ENCODE results near the gene SERGEF.
"Not testable (repeated sequence)": the region's sequence is repeated elsewhere in the genome, so short reads cannot be mapped to it uniquely, and the experiment has no call there.

SERGEF gene

DNA sequence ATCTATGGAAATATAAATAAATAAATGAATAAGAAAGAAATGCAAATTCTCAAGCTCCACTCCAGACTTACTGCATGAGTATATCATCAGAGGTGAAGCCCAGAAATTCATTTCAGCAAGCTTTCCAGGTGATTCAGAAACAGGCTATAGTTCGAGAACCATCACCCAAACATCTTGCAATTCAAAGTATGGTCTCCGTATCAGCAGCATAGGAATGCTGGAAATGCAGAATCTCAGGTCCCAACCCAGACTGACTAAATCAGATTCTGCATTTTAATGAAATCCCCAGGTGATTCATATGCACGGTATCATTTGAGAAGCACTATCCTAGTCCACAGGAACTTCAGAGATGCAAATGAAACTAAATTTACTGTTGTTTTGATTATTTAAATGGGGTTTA, 95.3 kb downstream of the SERGEF start:
- Mint-ChIP-seq H3K9me3 (no peaks in the 10 kb centered on the region), H3K4me3 (no peak overlapping the region), H3K36me3 (ENCODE audit: low read depth) (peaks cover 54% of the 10 kb centered on the region), H3K27ac (no peak overlapping the region), H3K27me3 (no peaks in the 10 kb centered on the region), H3K4me1 (ENCODE audit: low read depth) (no peaks in the 10 kb centered on the region)

DNA sequence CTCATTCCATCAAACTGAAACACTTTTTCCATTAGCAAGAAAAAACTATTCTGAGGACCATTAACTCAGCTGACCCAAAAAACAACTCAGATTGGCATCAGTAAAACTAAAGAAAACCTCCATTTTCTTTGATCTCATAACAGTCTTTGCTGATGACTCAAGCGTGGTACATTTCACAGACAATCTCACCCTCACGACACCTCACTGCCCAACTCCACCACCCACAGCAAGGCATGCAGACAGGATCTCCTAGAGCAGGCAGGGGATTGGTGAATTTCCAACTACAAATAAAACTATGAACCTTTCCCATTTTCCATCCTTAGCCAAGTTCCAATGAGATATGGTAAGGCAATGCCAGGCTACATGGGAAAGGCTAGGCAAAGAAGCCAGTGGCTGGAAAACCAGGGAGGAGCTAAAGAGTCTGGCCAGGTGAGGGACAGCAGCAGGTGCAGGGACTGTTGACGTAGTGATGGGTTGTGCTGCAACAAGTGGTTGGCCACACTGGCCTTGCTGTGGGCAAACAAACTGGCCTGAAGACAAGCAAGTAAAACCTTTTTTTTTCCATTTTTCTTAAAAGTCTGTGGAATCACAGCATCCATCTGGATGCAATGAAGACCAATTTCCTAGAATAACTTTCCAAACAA, 97.2 kb downstream of the SERGEF start:
- Mint-ChIP-seq H3K9me3 (no peaks in the 10 kb centered on the region), H3K36me3 (ENCODE audit: low read depth) (peaks cover 46% of the 10 kb centered on the region), H3K27me3 (no peaks in the 10 kb centered on the region), H3K27ac (no peak overlapping the region), H3K4me1 (ENCODE audit: low read depth) (no peaks in the 10 kb centered on the region), H3K4me3 (no peak overlapping the region)

DNA sequence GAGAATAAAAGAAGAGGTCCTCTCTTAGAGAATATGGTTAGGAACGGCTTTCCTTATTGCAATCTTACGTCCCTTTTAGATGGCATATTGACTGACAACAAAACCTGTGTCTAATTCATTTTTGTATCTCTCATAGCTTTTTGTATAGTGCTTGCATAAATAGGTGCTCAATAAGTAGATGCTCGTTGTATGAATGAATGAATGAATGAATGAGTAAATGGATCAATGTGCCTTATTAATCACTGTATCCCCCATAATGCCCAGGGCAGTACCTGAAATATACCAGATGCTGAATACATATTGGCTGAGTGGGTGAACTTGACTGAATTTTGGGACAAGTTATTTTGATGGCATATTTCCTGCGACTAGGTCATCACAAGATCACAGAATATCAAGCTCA, 97.9 kb downstream of the SERGEF start:
- Mint-ChIP-seq H3K9me3 (no peaks in the 10 kb centered on the region), H3K4me3 (no peak overlapping the region), H3K27me3 (no peaks in the 10 kb centered on the region), H3K36me3 (ENCODE audit: low read depth) (peaks cover 40% of the 10 kb centered on the region), H3K4me1 (ENCODE audit: low read depth) (no peaks in the 10 kb centered on the region), H3K27ac (no peak overlapping the region)

DNA sequence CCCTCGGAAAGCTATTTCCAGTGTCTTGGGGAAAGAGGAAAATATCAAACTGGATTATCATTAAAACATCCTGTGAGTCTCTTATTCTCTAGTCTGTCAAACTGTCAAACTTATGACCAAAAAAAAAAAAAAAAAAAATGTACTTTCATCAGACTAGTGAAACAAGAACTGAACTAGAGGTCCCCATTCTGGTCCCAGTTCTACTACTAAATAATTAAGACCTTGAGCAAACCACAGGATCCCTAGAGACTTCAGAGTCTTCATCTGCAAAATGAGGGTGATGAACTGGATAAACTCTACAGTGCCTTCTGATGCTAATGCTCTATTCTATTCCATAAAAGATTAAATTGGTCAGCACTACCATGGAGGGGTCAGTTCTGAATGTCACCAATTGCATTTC, 105.8 kb downstream of the SERGEF start:
- Mint-ChIP-seq H3K36me3 (ENCODE audit: low read depth) (peaks cover 9% of the 10 kb centered on the region), H3K27ac (no peak overlapping the region), H3K4me3 (no peak overlapping the region), H3K4me1 (ENCODE audit: low read depth) (no peaks in the 10 kb centered on the region), H3K27me3 (no peaks in the 10 kb centered on the region), H3K9me3 (no peaks in the 10 kb centered on the region)

DNA sequence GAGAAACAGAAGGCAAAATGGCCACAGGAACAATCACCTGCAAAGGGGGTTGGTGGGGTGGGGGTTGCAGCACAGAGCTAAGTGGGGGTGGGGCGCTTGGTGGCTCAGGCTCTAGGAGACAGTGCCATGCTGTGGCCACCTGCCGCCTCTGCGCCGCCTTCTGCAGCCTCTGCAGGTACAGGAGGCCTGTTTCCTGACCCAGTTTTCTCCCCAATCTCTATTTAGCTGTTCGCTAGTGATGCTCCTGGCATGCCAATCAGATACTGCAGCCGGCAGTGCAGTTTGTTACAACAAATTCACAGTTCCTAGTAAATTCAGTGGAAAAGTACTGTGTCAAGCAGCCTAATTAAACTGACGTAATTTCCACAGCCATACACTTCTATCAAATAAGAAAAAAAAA, 106.4 kb downstream of the SERGEF start:
- no peaks in the 10 kb centered on the region for H3K27me3 Mint-ChIP-seq
- no peak overlapping the region for H3K4me3 Mint-ChIP-seq

DNA sequence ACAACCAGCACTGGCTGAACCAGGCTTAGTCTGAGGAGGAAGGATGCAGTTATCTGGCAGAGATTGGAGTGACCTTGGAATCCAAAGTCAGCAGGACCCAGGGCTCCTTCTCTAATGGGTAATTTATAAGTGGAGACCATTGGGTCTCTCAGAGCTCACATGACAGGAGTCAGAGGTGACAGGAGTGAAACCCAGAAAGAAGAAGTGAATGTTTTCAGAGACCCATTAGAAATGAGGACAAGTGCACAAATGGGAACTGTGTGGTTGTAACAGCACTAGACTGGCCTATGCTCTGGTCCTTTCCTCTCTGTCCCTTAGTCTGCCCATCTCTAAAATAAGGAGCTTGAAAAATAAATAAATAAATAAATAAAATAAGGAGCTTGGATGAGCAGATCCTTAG, 107.4 kb downstream of the SERGEF start:
- no peak overlapping the region for H3K27ac Mint-ChIP-seq
- H3K9me3 Mint-ChIP-seq = no peaks in the 10 kb centered on the region
- no peaks in the 10 kb centered on the region for H3K27me3 Mint-ChIP-seq
- H3K36me3 Mint-ChIP-seq (ENCODE audit: low read depth) = peaks cover 17% of the 10 kb centered on the region
- H3K4me3 Mint-ChIP-seq = no peak overlapping the region
- no peaks in the 10 kb centered on the region for H3K4me1 Mint-ChIP-seq (ENCODE audit: low read depth)

More for the DNA sequence above, 106.4 kb downstream of the SERGEF start:
- Mint-ChIP-seq H3K36me3 (ENCODE audit: low read depth) (peaks cover 10% of the 10 kb centered on the region), H3K9me3 (no peaks in the 10 kb centered on the region), H3K27ac (no peak overlapping the region), H3K4me1 (ENCODE audit: low read depth) (no peaks in the 10 kb centered on the region)

DNA sequence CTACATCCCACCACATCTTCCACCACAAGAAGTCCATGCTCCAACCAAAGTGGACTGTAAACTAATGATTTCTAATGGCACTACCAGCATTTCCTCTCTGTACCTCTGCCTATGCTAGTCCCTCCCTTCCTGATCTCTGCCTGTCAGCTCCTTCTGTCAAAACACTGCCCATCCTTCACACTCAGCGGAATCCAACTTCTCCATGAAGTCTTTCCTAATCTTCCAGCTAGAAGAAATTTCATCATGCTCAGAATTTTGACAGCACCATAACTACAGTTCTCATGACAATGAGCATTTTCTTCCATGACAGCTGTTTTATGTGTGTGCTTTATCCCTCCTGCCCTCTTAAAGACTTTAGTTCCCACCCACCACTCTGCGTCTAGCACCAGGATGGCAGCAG, 111.4 kb downstream of the SERGEF start:
- Mint-ChIP-seq H3K9me3 (no peaks in the 10 kb centered on the region), H3K4me1 (ENCODE audit: low read depth) (no peaks in the 10 kb centered on the region), H3K27me3 (no peaks in the 10 kb centered on the region), H3K4me3 (no peak overlapping the region), H3K36me3 (ENCODE audit: low read depth) (peaks cover 18% of the 10 kb centered on the region), H3K27ac (no peak overlapping the region)

DNA sequence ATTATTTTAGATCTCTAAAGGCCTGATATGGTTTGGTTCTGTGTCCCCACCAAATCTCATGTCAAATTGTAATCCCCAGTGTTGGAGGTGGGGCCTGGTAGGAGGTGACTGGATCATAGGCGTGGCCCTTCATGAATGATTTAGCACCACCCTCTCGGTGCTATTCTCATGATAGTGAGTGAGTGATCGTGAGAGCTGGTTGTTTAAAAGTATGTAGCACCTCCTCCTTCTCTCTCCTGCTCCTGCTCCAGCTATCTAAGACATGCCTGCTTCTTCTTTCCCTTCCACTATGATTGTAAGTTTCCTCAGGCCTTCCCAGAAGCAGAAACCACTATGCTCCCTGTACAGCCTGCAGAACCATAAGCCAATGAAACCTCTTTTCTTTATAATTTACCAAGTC, 114.1 kb downstream of the SERGEF start:
- H3K36me3 Mint-ChIP-seq (ENCODE audit: low read depth) = peaks cover 21% of the 10 kb centered on the region
- no peak overlapping the region for H3K27ac Mint-ChIP-seq
- H3K4me3 Mint-ChIP-seq = no peak overlapping the region
- H3K4me1 Mint-ChIP-seq (ENCODE audit: low read depth) = no peaks in the 10 kb centered on the region
- H3K27me3 Mint-ChIP-seq = no peaks in the 10 kb centered on the region
- H3K9me3 Mint-ChIP-seq = no peaks in the 10 kb centered on the region

DNA sequence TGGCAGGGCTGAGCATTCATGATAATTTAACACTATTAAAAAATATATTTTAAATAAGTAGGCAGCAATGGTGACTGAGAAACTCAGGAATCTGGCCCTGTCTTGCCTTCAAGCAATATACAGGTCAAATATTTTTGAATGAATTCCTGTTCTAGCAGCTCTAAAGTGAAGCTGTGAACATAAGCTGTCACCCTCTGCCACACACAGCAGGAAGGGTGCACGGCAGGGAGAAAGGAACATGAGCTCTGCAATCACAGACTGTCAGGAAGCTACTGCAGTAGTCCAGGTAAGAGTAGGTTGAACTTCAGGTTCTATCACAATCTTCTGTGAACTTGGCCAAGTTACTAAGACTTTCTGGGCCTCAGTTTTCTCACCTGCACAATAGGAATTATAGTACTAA, 114.8 kb downstream of the SERGEF start:
- H3K9me3 Mint-ChIP-seq = no peaks in the 10 kb centered on the region
- no peaks in the 10 kb centered on the region for H3K4me1 Mint-ChIP-seq (ENCODE audit: low read depth)
- H3K36me3 Mint-ChIP-seq (ENCODE audit: low read depth) = peaks cover 21% of the 10 kb centered on the region
- H3K27ac Mint-ChIP-seq = no peak overlapping the region
- H3K27me3 Mint-ChIP-seq = no peaks in the 10 kb centered on the region
- no peak overlapping the region for H3K4me3 Mint-ChIP-seq

DNA sequence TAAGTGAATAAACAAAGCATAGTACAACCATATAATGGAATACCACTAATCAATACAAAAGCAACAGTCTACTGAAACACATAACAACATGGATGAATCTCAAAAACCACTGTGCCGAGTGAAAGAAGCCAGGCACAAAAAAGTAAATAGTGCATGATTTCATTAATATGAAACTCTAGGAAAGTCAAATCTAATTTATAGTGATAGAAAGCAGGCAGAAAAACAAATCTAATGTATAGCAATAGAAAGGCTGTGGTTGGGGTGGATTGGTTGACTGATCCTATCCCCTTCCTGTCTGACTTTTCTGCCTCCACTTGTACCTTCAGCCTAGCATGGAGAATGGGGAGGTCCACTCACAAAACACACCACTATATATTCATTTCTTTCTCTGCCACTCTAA, 115.4 kb downstream of the SERGEF start:
- Mint-ChIP-seq H3K27ac (no peak overlapping the region), H3K4me1 (ENCODE audit: low read depth) (no peaks in the 10 kb centered on the region), H3K27me3 (no peaks in the 10 kb centered on the region), H3K4me3 (no peak overlapping the region), H3K36me3 (ENCODE audit: low read depth) (peaks cover 24% of the 10 kb centered on the region), H3K9me3 (no peaks in the 10 kb centered on the region)

DNA sequence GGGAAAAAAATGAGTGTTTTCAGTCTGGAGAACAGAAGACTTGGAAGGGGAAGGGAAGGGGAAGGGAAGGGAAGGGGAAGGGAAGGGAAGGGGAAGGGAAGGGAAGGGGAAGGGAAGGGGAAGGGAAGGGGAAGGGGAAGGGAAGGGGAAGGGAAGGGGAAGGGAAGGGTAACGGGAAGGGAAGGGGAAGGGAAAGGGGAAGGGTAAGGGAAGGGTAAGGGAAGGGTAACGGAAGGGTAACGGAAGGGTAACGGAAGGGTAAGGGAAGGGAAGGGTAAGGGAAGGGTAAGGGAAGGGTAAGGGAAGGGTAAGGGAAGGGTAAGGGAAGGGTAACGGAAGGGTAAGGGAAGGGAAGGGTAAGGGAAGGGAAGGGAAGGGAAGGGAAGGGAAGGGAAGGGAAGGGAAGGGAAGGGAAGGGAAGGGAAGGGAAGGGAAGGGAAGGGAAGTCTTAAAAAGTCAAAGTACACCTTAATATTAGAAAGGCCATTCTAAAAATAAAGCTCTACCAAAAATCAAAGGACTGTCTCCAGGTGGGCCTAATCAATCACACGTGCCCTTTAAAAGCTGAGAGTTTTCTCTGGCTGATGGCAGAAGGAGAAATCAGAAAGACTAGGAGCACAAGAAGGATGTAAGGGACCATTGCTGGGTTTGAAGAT, 116.2 kb downstream of the SERGEF start:
- not testable (repeated sequence) for H3K4me1 Mint-ChIP-seq (ENCODE audit: low read depth); H3K9me3 Mint-ChIP-seq; H3K27me3 Mint-ChIP-seq; H3K4me3 Mint-ChIP-seq; H3K27ac Mint-ChIP-seq
- peaks cover 25% of the 10 kb centered on the region for H3K36me3 Mint-ChIP-seq (ENCODE audit: low read depth)

DNA sequence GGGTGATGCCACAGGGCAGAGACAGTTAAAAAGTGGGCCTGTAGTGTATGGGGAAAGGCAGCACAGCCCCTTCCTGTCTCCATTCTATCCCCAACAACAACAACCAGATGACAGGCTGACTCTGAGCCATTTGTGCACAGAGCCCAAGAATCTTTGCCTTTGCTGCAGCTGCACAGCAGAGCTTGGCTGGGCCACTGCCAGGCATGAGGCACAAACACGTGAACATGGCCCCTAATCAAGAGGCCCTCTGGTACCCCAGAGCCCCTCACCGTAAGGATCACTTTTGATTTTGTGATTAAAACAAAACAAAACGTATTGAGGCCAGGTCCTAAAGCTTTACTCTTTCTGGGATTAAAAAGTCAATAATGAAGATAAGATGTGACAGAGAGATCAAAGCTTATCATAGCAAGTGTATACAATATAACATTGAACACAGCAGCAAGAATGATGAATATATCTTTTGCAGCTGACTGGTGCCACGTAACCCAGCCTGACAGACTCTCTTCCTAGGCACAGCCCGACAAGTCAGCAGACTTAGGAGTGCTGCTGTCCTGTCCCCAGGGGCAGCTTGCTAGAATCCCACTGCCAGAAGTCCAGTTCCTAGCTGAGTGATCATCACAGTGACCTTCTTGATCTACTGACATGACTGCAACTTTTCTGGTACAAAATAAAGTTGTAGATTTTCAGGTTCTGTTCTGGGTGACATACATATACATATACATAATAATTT, 117.8 kb downstream of the SERGEF start:
- no peak overlapping the region for H3K27ac Mint-ChIP-seq
- peaks cover 20% of the 10 kb centered on the region for H3K36me3 Mint-ChIP-seq (ENCODE audit: low read depth)
- no peaks in the 10 kb centered on the region for H3K4me1 Mint-ChIP-seq (ENCODE audit: low read depth)
- no peaks in the 10 kb centered on the region for H3K27me3 Mint-ChIP-seq
- no peak overlapping the region for H3K4me3 Mint-ChIP-seq
- H3K9me3 Mint-ChIP-seq = no peaks in the 10 kb centered on the region

DNA sequence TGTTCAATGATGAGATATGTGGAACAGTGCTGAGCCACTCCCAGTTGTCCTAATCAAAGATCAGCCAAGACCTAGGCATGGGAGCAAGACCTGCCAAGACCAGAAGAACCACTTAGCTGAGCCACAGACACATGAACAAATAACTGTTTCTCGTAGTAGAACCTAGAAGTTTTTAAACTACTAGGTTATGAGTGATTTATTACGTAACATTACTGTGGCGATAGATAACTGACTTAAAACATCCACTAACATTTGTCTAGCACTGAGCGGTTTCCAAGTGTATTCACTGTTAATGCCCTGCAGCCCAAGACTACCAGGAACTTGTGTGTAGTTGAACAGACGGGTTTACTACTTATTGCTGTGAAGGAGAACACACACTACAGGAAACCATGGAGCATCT, 120.4 kb downstream of the SERGEF start:
- no peaks in the 10 kb centered on the region for H3K4me1 Mint-ChIP-seq (ENCODE audit: low read depth)
- H3K27ac Mint-ChIP-seq = no peak overlapping the region
- H3K36me3 Mint-ChIP-seq (ENCODE audit: low read depth) = peaks cover 18% of the 10 kb centered on the region
- H3K27me3 Mint-ChIP-seq = no peaks in the 10 kb centered on the region
- H3K9me3 Mint-ChIP-seq = no peaks in the 10 kb centered on the region
- no peak overlapping the region for H3K4me3 Mint-ChIP-seq

DNA sequence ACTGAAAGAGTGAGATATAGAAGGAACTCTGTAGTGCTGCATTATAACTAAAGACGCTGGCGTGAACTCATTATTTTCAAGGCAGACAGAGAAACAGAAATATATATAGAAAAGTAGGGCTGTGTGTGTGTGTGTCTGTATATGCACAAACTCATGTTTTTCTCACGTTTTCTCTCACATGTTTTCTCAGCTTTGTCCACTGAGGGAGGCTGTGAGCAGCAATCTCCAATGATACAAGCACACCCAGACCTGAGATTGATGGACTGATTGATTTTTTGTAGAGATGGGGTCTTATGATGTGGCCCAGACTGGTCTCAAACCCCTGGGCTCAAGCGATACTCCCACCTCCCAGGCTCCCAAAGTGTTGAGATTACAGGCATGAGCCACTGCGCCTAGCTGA, 122.5 kb downstream of the SERGEF start:
- Mint-ChIP-seq H3K9me3 (no peaks in the 10 kb centered on the region), H3K4me3 (no peak overlapping the region), H3K36me3 (ENCODE audit: low read depth) (peaks cover 15% of the 10 kb centered on the region), H3K27ac (no peak overlapping the region), H3K4me1 (ENCODE audit: low read depth) (no peaks in the 10 kb centered on the region), H3K27me3 (no peaks in the 10 kb centered on the region)

DNA sequence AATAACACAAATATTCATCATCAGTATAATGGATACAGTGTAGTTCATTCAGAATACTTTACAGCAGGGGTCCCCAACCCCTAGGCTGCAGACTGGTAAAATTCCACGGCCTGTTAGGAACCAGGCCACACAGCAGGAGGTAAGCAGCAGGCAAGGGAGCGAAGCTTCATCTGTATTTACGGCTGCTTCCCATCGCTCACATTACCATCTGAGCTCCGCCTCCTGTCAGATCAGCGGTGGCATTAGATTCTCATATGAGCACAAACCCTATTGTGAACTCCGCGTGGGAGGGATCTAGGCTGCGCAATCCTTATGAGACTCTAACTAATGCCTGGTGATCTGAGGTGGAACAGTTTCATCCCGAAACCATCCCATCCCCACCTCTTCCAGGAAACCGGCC, 125.1 kb downstream of the SERGEF start:
- Mint-ChIP-seq H3K36me3 (ENCODE audit: low read depth) (peaks cover 13% of the 10 kb centered on the region), H3K9me3 (no peaks in the 10 kb centered on the region), H3K27me3 (no peaks in the 10 kb centered on the region), H3K27ac (no peak overlapping the region), H3K4me1 (ENCODE audit: low read depth) (no peaks in the 10 kb centered on the region), H3K4me3 (no peak overlapping the region)
